GM21786 (cell line): Measurements from ENCODE around the gene BRSK2.
"Not testable (repeated sequence)": the region's sequence is repeated elsewhere in the genome, so short reads cannot be mapped to it uniquely, and the experiment has no call there.

Experiments
- ATAC-seq: cut with Tn5 transposase; IDR thresholded peaks from one replicate; pipeline ENCODE4 v1.9.1; 2021; ENCODE audit not compliant: unreplicated experiment

Gene BRSK2

DNA sequence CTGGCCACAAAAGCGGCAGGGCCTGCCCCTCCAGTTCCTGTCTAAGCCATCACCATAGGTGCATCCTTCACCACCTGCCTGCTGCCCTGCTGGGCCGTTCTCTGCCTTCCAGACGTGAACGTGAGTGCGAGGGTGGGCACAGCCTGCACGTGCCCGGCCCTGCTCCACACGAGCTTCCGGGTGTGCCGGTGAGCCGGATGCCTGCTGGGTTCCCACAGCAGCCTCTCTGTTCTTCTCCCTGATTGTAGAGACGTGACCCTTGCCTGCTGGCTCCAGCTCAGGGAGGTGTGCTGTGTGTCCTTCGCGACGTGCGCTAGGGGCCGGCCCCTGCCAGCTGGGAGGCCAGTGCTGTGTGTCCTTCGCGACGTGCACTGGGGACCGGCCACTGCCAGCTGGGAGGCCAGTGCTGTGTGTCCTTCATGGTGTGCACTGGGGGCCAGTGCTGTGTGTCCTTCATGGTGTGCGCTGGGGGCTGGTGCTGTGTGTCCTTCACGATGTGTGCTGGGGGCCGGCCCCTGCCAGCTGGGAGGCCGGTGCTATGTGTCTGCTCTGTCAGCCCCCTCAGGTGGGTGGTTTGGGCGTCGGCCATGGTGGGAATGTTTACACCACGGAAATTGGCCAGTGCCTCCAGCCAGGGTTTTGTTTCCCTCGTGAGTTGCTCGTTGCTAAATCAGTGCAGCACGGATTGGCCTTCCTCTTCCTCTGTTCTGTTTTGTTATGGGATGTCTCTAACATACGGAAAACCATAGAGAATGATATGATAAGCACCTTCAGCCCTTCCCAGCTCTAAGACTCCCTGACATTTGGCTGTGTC, 35.4 kb upstream of the BRSK2 start:
- no peak for ATAC-seq

DNA sequence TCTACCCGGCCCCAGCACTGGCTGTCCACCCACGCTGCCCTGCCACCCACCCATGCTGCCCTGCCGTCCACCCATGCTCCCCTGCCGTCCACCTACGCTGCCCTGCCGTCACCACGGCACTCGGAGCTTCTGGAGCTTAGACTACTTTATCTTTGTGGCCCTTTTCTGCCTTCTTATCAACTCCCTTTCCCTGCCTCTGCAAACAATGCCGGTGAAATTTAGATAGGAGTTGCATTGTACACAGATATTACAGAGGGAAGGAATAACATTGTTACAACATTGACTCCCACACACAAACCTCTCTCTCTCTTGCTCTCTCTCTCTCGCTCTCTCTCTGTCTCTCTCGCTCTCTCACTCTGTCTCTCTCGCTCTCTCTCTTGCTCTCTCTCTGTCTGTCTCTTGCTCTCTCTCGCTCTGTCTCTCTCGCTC, 33.7 kb upstream of the BRSK2 start:
- ATAC-seq = no peak

DNA sequence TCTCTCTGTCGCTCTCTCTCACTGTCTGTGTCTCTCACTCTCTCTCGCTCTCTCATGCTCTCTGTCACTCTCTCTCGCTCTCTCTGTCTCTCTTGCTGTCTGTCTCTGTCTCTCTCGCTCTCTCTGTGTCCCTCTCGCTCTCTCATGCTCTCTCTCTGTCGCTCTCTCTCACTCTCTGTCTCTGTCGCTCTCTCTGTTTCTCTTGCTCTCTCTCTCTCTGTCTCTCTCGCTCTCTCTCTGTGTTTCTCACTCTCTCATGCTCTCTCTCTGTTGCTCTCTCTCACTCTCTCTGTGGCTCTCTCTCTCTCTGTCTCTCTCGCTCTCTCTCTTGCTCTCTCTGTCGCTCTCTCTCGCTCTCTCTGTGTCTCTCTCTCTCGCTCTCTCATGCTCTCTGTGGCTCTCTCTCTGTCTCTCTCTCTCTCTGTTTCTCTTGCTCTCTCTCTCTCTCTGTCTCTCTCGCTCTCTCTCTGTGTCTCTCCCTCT, 33.2 kb upstream of the BRSK2 start:
- no peak for ATAC-seq

DNA sequence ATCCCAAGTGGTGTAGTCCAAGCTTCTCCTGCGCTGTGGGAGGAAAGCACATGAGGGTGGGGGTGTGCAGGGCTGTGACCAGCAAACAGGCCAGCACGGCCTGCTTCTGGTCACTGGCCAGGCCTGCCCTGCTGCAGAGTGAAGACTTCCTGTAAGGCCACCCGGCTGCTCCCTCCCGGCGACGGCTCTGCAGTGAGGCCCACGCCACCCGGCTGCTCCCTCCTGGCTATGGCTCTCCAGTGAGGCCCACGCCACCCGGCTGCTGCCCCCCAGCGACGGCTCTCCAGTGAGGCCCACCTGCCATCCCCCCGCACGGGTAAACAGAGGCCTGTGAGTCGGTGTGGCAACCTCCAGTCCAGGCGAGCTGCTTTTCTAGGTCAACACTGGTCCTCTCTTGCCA, 31.4 kb upstream of the BRSK2 start:
- ATAC-seq = no peak

DNA sequence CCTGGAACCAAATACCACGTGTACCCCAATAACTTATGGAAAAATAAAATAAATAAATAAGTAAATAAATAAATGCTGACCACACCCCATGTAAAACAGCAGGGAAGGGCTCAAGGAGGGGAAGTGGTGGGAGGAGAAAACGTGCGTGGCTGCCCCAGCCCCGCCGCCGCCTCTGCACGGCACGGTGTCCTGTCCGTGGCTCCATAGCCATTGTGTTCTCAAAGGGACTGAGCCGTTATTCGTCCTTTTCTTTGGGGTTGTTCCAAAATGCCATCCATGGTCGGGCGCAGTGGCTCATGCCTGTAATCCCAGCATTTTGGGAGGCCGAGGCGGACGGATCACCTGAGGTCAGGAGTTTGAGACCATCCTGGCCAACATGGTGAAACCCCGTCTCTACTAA, 30.8 kb upstream of the BRSK2 start:
- not testable (repeated sequence) for ATAC-seq

DNA sequence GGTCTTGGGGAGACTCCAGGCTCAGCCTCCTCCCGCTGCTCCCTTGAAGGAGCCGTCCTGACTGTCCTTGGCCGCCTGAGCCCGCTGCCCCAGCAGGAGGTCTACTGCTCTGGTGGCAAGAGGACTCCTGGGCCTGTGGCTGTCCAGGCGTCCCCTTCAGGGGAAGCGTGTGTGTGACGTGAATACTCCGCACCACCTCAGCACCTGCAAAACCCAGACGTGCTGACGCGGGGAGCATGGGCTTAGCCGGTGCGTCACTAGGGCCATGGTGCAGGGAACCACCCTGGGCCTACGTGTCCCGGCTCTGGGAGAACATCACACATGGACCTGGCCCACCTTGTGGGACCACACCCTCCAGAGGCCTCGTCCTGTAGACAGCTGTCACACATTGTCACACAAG, 30.2 kb upstream of the BRSK2 start:
- ATAC-seq = no peak

DNA sequence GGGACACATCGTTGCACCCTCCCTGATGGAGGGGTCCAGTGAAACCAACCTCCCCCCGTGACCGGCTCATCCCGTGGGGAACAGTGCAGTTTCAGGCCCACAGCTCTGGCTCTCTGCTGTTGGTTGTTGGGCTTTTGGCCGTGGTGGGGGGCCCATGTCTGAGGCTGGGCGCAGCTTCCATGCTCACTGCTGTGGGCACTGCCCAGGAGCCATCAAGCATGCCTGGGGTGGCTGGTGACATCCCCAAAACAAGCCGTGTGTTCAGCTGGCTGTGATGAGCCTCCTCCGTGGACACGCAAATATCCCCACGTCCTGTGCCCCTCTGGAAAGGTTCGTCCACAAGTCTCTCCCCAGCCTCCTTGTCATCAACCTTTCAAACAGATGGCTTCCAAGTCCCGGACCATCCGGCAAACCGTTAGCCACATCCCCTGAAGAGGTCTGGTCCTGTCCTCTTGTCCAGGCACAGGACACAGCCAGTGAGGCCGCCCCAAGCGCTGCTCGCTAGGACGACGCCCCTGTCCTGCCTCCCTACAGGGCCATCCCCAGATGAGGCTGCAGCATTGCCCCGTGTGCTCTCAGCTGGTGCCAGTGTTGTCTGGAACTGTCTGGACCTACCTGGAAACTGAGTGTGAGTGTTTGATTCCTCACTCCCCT, 29.4 kb upstream of the BRSK2 start:
- no peak for ATAC-seq

DNA sequence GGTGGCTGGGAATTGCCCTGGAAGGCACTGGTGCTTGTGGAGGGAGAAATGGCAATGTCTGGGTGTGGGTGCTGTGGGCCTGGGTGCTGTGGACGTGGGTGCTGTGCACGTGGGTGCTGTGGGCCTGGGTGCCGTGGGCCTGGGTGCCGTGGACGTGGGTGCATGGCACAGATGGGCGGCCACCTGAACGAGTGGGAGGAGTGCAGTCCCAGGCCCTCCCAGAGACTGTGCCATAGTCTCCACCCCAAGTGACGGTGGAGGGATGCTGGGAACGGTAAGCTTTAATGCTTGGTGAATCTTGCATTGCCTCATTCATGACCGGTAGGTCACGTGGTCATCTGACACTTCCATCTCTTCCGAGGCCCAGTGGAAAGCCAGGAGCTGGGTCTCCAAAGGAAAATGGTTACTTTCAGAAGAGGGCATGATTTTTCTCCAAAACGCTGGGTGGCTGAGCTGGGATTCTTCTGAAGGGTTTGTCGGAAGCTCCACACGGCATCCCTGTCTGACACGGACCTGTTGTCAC, 28.8 kb upstream of the BRSK2 start:
- no peak for ATAC-seq

DNA sequence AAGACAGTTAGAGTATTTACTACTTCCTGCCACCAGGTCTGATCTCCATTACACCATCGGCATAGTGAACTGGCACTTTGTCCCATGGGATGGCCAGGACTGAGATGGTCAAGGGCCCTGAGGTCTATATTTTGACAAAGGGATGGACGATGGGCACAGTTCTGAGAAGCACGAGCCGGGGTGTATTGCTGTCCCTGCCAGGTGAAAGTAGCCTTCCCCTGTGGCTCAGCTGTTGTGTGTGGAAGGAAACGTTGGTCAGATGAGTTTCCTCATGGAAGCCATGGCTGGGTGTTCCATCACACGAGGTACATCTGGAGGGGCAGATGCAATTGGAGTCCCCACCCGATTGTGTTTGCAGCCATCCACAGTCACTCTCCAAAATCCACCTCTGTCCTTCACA, 27.9 kb upstream of the BRSK2 start:
- no peak for ATAC-seq

DNA sequence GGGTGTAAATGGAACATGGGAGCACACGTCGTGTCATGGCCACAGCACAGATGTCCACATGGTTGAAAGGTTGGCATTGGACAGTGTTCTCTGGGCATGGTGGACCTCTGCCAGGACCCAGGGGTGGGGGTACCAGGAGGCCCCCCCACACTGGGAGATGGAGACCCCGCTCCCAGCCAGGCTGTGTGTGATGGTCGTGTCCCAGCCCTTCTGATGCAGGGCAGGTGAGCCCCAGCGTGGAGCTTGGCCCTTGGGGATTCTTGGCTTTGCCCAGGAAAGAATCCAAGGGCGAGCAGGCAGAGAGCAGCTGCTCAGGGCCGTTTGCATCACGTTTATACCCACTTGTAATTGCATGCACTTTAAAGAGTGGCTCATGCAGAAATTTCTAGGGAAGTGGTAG, 22.0 kb upstream of the BRSK2 start:
- ATAC-seq = no peak

DNA sequence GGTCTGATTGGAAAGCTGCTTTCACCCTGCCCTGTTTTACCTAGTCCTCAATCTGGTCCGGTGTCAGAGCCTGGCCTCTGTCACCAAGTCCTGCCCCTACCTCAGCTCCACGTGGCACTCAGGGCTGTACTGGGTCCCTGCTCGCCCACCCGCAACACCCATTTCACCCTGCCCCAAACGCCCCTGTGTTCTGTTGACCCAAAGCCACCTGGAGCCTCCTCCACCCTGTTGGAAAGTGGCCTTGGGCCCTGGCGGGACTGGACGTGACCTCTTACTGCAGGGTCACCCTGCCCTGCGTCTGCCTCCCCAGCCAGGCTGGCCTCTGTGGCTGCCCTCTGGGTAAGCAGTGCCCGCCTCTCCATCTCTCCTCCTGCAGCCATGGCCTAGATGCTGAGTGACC, 21.5 kb upstream of the BRSK2 start:
- ATAC-seq = no peak

DNA sequence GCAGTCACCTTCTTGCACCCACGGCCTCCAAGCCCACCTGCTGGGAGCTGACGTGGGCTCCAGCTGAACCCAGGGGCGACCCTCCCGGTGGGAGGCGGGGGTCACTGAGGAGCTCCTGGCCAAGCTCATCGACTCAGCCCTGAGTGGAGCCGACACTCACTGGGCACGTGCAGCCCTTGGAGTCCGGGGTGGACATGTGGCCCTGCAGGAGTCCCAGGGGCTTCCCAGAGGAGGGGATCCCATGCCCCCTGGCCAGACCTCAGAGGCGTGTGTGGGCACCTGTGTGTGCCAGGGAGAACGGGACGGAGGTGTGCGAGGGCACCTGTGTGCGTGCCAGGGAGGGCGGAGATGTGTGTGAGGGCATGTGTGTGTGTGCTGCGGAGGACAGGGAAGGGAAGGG, 20.8 kb upstream of the BRSK2 start:
- no peak for ATAC-seq

DNA sequence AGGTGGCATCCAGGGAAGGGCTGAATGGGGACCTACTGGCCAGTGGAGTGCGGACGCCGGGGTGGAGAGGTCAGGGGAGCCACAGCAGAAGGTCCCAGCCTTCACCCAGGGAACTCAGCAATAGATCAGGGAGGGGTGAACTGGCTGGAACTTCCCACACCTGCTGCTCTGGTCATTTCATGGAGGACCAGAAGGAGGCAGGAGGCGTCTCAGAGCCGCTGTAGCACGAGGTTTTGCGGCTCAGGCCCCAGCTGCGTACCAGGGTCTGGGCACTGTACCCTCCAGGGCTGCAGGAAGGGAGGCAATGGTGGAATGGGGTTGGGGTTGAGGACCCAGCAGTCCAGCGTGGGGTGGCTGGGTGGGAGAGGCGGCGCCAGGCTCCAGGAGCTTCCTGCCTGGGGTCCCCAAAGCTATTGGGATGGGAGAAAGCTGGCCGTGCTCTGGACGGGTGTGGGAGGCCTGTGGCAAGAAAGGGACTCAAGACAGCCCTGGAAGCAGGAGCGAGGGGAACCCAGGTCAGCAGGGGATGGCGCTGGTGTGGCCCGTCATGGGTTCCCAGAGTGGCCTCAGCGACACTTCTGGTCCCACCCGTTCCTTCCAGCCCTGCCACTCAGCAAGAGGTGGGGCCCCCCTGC, 20.2 kb upstream of the BRSK2 start:
- ATAC-seq = no peak

DNA sequence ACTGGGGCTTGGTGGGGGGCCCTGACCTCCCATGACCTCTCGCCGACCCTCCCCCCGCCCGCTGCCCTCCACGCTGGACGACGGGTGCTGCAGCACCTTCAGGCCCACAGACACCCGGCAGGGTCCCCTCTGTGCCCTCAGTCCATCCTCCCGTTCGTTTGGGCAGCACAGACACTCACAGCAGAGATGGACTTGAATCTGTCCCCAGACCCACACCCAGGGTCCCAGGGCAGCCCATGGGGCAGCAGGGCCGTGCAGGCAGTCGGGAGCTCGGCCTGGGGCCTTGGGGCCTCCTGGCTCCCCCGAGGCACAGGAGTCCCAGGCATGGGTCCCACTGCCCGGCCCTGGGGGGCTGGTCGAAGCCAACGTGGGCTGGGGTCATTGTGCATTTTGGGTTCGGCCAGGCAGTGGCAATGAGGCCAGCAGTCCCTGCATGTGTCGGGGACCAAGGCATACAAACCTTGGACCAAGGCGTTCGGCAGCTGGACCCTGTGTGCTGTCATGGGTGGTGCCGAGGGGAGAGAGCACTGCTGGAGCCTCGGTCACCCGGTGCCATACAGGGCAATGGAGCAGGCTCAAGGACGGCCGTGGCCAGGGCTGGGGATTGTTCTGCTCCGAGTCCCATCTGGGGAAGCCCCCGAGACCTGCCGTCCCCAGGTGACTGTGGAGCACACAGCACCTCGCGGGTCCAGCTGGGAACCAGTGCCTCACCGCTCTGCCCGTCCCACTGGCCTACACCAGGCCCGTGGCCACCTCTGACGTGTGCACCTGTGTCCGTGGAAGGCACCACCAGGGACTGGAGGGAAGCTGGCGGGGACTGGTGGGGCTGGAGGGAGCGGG, 19.3 kb upstream of the BRSK2 start:
- ATAC-seq = no peak

DNA sequence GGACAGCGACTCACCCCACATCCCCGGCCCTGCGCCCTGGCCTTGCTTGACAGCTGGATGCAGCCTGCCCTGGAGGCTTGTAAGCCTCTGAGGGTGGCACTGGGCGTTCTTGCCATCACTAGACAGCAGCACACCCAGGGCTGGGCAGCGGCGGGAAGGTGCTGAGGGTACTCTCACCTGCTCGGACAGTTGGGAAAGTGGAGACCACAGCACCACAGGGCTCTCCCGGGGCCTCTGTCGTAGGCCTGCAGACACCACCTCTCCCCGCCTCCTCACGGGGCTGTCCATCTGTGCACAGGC, 18.8 kb upstream of the BRSK2 start:
- no peak for ATAC-seq

DNA sequence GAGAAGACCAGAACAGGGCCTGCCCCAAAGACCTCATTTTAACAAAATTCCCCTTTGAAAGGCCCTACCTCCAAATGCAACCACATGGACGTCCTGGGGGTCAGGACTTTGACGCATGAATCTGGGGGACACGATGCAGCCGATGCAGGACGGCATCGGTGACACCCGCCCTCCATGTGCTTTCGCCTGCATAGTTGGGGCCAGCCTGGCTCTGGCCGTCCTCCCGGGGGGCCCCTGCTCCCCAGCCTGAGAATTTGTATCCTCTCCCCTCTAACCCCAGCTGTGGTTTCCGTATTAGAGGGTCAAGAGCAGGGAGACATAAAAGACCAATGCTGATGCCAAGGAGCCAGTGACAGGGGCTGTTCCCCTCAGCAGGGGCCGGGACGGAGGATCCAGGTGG, 18.4 kb upstream of the BRSK2 start:
- no peak for ATAC-seq

DNA sequence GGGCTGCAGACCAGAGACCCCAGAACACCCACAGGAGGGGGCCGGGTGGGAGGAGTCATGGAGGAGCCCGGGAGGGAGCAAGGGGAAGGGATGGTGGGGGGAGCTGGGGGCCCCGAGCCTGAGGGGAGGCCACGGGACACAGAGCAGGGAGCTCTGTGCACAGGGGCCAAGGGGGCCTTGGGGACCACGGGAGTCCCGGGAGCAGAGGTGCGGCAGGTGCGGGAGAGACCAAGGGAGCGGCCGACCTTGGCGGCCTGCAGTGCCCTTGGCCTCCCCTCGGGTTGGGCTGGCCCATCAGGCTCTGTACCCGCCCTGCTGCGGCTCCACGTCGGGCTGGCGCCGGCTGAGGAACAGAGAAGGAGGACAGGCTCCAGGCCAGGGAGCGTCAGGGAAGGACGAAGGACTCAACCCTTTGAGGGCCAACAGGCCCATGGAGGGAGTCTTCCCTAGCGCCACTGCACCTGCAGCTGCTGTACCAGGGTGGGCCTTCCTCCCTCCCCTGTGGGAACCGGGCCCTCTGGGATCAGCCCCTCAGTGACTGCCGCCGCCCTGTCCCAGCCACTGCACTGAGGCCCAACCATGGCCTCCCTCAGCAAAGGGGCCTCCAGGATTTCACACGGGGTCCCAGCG, 17.8 kb upstream of the BRSK2 start:
- ATAC-seq = no peak

DNA sequence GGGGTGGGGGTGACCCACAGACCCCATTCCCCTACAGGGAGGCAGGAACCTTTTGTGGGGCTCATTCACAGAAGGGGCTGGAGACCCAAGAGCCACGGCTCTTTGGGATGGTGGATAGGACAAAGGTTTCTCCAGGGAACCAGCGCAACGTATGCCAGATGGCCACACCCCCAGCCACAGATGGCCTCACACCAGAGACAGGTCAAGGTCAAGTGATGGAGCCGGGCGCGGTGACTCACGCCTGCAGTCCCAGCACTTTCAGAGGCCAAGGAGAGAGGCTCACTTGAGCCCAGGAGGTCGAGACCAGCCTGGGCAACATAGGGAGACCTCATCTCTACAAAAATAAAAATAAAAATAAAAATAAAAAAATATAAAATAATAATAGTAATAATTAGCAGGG, 17.1 kb upstream of the BRSK2 start:
- no peak for ATAC-seq

DNA sequence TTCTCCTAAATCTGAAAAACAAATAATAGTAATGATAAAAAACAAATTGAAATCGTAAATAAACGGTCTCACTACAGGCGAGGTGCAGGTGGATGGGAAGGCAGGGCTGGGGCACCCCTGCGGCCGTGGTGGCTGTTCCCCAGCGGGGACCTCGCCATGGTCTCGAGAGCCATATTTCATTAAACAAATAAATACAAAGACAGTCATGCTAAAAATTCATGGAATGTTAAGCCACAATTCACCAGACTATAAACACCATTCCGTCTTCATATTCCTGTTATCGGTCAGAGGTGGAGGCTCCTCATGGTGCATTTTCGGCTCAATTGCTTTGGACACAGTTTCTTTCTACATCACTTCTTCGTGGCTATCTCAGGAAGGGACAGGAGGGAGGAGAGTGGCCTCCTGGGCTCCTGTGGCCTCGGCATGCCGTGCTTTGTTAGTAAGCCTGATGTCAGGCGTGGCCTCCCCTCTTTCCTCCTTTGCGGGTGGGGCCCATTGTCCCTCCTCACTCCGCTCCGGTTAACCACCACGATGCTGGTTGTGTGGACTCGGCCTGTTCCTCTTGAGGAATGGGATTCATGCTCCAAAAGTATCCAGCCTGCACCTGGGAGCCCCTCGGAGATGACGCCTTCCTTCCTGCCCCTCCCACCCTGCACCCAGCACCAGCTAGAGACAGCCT, 16.1 kb upstream of the BRSK2 start:
- no peak for ATAC-seq
